ENCODE data around the gene TEX51.

TEX51 gene

GRCh38 chr2:126909366-126909765, 10.7 kb downstream of the TEX51 start:
- no peak overlapping the region for H3K4me3 ChIP-seq (ENCODE audit: low read length)
- TF ChIP-seq ZNF274 (IDR thresholded peaks at IDR 0.05; ENCODE audit: low read depth, low read length), result no peak

DNA sequence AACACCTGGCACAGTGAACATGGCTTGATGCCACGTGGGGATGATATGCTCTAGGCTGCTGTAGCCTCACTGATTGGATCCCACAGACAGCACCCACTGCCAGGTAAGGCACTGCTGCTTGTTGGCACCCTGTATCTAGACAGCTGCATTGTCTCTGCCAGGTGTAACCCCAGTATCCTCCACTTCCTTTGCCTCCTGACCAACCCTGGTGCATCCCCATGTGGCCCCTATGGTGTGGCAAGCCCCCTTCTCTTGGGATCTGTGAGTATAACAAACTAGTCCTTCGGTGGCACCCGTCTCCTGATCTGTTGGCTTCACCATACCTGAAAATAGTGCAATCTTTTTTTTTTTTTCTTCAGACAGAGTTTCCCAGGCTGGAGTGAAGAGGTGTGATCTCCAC, 11.1 kb downstream of the TEX51 start:
- H3K4me3 ChIP-seq (ENCODE audit: low read length), result no peak overlapping the region
- TF ChIP-seq ZNF274 (IDR thresholded peaks at IDR 0.05; ENCODE audit: low read depth, low read length), result no peak

DNA sequence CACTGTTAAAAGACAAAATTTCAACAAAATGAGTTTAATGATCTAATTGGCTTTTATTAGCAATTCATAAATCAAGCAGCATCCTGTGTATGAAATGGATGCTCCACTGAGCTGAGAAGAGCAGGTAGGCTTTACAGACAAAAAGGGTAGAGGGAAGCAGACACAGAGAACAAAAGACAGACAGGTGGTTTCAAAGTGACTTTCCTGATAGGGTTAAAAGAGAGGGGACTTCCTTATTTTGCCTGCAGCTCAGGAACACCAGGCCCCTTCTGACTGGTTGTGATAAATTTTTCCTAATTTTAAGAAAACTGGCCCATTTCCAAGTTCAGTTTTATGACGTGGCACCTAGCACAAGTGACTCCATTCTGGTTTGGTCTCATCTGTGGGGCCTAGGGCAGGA, 11.9 kb downstream of the TEX51 start:
- no peak for TF ChIP-seq ZNF274 (IDR thresholded peaks at IDR 0.05; ENCODE audit: low read depth, low read length)
- H3K4me3 ChIP-seq (ENCODE audit: low read length), result no peak overlapping the region

- TF ChIP-seq ZNF274 (IDR thresholded peaks at IDR 0.05; ENCODE audit: low read depth, low read length), result no peak
- H3K4me3 ChIP-seq (ENCODE audit: low read length), result no peak overlapping the region
Measured at GRCh38 chr2:126911111-126911796, 12.6 kb downstream of the TEX51 start.

- no peak for TF ChIP-seq ZNF274 (IDR thresholded peaks at IDR 0.05; ENCODE audit: low read depth, low read length)
- no peak overlapping the region for H3K4me3 ChIP-seq (ENCODE audit: low read length)
Measured at GRCh38 chr2:126912201-126912600, 13.5 kb downstream of the TEX51 start.

GRCh38 chr2:126913329-126913728, 14.6 kb downstream of the TEX51 start:
- TF ChIP-seq ZNF274 (IDR thresholded peaks at IDR 0.05; ENCODE audit: low read depth, low read length), result no peak
- H3K4me3 ChIP-seq (ENCODE audit: low read length), result no peak overlapping the region

DNA sequence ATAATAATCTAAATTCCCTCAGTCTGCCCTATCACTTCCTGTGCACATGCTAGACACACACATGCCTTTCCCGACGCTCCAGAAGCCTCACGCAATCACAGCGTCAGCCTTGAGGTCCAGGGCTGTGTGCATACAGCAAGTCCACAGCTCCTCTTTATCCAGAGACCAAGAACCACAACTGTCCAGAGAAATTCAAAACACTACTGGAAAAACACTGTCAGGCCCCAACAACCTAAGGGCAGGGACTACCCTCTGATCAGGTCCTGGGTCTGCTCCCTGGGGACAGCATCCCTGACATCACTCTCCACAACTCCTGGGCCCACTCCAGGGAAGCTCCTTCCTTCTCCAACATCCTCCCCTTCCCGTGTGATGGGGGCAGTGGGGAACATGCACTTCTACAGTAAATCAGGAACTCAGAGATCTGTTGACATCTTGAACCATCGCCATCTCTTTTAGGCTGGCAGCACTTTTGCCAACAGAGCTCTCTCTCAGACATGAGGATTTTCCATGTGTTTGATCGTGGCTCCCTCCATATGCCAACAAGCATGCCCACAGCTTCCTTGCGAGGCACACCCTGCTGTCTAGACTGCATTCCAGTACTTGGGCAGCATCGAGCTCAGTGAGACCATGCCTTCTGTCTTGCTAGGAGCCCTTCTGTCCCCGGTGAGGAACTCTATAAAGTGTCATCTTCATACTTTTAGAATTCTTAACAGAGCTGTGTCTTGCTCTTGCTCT, 15.4 kb downstream of the TEX51 start:
- H3K4me3 ChIP-seq (ENCODE audit: low read length), result no peak overlapping the region
- TF ChIP-seq ZNF274 (IDR thresholded peaks at IDR 0.05; ENCODE audit: low read depth, low read length), result no peak

- TF ChIP-seq ZNF274 (IDR thresholded peaks at IDR 0.05; ENCODE audit: low read depth, low read length), result no peak
- no peak overlapping the region for H3K4me3 ChIP-seq (ENCODE audit: low read length)
Measured at GRCh38 chr2:126914811-126915500, 16.3 kb downstream of the TEX51 start.

DNA sequence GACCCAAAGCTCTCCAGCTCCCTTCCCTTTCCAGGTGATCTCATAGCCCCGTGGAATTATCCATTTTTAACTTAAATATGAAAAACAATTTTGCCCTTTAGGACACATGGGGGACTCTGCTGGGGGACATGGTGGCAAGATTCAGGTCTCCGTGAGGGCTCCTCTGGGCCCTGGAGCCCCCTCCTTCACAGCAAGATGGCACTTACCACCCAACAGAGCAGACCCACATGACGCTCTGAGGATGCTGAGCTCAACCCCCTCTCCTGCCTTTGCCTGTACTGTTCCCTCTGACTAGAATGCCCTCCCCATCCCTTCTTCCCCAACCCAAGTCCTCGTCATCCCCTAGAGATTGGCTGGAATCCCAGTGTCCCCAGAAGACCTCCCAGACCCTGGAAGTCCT, 17.2 kb downstream of the TEX51 start:
- H3K4me3 ChIP-seq (ENCODE audit: low read length), result no peak overlapping the region
- no peak for TF ChIP-seq ZNF274 (IDR thresholded peaks at IDR 0.05; ENCODE audit: low read depth, low read length)

DNA sequence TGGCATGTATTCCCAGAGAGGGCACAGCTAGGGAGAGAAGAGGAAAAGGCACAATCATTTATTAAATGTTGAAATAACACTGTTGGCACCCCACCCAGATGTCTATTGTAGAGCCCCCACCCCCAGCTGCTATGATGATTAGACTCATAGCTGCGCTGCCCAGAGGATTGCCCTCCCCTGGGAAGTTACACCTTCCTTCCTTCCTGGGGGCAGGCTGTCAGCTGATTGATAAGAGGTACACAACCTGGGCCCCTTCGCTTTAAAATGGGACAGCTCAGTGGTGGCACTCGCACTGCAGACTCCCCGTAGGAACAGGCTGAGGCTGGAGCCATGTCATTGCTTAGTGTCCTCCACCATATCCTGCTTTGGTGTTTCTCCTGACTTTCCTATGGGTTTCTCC, 18.1 kb downstream of the TEX51 start:
- H3K4me3 ChIP-seq (ENCODE audit: low read length), result no peak overlapping the region
- no peak for TF ChIP-seq ZNF274 (IDR thresholded peaks at IDR 0.05; ENCODE audit: low read depth, low read length)

- TF ChIP-seq ZNF274 (IDR thresholded peaks at IDR 0.05; ENCODE audit: low read depth, low read length), result no peak
- H3K4me3 ChIP-seq (ENCODE audit: low read length), result no peak overlapping the region
Measured at GRCh38 chr2:126921066-126921465, 22.4 kb downstream of the TEX51 start.

DNA sequence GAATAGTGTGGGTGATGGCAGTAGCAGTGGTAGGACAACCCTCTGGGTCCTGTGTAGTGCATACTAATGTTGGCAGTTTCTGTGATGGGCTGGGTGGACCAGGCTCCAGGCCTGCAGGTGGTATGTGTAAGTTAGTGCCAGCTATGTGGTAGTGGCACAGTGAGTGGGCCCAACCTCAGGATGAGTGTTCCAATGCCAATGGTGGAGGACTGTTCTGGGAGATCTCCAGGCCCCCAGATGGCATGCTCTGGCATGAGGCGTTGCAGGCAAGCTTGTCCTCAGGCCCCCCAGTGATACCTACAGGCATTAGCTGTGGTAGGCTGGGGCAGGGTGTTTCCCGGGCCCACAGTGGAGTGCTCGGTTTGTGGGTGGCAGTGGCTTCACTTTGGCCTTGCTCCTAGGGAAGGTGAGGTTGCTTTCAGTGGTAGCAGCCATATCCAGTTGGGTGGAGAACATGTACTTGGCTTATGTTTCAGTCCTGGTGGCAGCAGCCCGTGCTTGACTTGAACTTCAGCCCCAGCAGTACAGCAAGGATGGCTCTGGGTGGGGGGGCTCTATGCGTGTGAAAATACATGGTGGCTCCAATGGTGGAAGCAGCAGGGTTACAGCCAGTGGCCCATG, 32.4 kb downstream of the TEX51 start:
- no peak overlapping the region for H3K4me3 ChIP-seq (ENCODE audit: low read length)

DNA sequence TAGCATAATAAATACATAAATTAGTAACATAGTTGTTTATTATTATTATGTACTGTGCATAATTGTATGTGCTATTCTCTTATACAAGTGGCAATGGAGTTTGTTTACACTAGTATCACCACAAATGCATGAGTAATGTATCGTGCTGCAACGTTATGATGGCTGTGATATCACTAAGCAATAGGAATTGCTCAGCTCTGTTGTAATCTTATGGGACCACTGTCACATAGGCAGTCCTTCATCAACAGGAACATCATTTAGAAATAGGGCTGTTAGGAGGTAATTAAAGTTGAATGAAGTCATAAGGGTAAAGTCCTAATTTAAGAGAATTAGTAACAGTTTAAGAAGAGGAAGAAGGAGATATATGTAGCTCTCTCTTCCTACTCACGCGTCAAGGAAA, 33.8 kb downstream of the TEX51 start:
- TF ChIP-seq ZNF274 (IDR thresholded peaks at IDR 0.05; ENCODE audit: low read depth, low read length), result no peak
- no peak overlapping the region for H3K4me3 ChIP-seq (ENCODE audit: low read length)

More for the DNA sequence above, 32.4 kb downstream of the TEX51 start:
- TF ChIP-seq ZNF274 (IDR thresholded peaks at IDR 0.05; ENCODE audit: low read depth, low read length), result no peak

GRCh38 chr2:126932966-126933710, 34.4 kb downstream of the TEX51 start:
- H3K4me3 ChIP-seq (ENCODE audit: low read length), result no peak overlapping the region
- TF ChIP-seq ZNF274 (IDR thresholded peaks at IDR 0.05; ENCODE audit: low read depth, low read length), result no peak
